Measurements from ENCODE around the gene WARS2.
A peak's percentile ranks its signal among the peaks of the same experiment; 100 is the strongest.
"Not testable (repeated sequence)": the region's sequence is repeated elsewhere in the genome, so short reads cannot be mapped to it uniquely, and the experiment has no call there.

Gene WARS2

DNA sequence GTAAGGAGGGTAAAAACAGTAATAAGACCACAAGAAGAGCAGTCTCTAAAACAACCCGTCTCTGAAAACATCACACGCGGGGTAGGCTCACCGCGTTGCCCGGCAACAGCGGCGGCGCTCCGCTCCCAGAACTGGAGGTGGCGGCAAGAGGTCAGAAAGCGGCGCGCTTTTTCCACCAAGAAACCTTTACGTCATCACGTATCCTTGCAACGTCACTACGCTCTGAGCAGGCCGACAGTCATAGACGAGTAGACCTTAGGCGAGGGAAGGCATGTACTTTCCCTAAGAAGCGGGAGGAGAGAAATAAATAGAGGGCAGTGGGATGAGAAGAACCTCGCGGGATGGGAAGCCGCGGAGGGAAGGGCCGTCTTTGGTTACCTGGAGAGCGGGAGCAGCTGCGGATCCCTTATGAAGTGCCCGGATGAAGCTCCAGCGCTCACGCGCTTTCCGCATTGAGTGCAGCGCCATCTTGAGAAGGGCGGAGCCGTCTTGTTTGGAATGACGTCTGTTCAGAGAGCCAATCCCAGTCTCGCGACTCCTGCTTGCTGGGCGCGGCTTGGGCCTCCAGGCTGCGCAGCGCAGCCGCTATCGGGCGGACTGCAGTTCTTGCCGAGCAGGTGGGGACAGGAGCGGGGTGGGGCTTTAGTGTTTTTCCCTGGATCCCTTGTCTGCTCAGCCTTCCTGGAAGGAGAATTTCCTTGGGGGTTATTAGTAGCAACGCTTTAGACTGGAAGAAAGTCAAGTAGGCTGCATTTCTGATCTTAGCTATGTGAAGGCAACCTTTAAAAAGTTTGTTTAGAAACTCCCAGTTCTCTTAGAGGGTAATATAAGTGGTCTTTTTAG is at the start of gene WARS2:
TSS of gene WARS2 (minus strand) at position 477 of the 843 bp plus-strand sequence. CDS start at position 468, 9 bp downstream.
- peak; percentile 93 for DNase-seq

DNA sequence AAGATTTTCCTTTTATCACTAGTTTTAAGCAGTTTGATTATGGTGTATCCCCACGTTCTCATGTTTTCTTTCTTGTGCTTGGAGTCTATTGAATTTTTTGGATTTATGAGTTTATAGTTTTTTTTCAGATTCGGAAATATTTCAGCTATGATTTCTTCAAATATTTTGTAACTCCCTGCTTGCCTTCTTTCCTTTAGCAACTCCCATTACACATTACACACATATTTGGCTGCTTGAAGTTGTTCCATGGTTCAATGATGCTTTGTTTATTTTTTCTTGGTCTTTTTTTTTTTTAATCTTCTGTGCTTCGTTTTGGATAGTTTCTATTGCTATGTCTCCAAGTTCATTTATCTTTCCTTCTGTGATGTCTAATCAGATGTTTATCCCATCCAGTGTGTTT is 48.5 kb upstream of the WARS2 start:
- no peak for DNase-seq

DNA sequence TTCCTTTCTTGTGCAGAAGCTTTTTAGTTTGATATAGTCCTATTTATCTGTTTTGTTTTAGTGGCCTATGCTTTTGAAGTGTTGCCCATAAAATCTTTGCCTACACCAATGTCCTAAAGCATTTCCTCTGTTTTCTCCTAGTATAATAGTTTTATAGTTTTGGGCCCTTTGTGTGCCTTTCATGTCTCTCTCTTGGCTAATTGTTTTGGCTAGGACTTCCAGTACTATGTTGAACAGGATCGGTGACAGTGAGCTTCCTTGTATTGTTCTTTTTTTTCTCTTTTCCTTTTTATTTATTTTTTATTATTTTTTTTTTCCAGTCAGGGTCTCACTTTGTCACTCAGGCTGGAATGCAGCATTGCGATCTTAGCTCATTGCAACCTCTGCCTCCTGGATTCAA is 47.0 kb upstream of the WARS2 start:
- DNase-seq = no peak

DNA sequence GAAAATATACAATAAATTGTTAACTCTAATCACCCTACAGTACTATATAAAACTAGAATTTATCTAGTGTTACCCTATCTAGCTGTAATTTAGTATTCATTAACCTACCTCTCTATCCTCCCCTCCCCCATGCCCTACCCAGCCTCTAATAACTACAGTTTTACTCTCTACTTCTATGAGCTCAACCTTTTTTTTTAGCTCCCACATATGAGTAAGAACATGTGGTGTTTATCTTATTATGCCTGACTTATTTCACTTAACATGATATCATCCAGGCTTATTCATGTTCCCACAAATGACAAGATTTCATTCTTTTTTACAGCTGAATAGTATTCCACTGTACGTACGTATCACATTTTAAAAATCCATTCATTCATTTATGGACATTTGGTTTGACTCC is 46.0 kb upstream of the WARS2 start:
- no peak for DNase-seq

DNA sequence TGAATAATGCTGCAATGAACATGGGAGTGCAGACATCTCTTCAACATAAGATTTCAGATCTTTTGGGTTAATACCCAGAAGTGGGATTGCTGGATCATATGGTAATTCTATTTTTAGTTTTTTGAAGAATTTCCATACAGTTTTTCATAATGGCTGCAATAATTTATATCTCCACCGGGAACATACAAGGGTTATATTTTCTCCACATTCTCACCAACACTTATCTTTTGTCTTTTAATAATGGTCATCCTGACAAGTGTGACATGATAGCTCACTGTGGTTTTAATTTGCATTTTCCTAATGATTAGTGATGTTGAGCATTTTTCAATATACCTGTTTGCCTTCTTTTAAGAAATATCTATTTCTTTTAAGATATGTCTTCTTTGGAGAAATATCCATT is 44.5 kb upstream of the WARS2 start:
- no peak for DNase-seq

DNA sequence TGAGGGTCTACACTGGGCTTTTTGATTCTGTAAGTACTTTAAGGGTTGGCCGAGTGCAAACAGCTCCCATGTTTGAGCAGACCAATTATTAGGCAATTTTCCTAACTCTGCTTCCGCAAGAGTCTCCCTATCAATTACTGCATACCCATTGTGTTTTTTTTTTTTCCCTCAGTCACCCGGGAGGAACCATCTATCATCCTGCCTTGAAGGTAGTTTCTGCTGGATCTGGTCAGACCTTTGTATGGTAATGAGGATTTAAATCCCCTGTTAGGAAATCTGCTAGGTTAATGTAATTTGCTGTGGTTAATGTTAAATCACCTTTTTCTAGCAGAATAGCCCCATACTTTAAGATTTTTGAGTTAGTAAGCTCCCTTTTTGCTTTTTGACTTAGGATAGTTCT is 40.8 kb upstream of the WARS2 start:
- no peak for DNase-seq

DNA sequence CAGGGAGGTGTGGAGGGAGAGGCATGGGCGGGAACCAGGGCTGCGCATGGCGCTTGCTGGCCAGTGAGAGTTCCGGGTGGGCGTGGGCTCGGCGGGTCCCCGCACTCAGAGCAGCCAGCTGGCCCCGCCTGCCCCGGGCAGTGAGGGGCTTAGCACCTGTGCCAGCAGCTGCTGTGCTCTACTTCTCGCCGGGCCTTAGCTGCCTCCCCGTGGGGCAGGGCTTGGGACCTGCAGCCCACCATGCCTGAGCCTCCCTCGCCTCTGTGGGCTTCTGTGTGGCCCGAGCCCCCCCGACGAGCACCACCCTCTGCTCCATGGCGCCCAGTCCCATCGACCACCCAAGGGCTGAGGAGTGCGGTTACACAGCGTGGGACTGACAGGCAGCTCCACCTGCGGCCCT is 38.6 kb upstream of the WARS2 start:
- DNase-seq = no peak

DNA sequence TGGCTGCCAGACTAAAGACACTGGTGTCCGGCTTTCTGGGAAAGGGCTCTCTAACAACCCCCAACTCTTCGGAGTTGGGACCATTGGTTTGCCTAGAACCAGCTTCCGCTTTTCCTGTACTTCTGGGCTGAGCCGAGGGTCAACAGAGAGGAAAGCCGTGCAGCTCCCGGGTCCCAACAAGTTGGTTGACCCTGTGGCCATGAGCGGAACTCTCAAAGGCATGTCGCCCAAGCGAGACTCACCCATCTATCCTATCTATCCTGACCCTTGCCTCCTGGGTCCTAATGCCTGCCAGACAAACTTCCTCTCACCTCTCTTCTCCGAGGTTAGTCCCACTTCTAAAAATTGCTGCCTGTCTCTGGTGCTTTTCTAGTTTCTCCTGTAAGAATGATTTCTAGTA is 32.5 kb upstream of the WARS2 start:
- DNase-seq = not testable (repeated sequence)

DNA sequence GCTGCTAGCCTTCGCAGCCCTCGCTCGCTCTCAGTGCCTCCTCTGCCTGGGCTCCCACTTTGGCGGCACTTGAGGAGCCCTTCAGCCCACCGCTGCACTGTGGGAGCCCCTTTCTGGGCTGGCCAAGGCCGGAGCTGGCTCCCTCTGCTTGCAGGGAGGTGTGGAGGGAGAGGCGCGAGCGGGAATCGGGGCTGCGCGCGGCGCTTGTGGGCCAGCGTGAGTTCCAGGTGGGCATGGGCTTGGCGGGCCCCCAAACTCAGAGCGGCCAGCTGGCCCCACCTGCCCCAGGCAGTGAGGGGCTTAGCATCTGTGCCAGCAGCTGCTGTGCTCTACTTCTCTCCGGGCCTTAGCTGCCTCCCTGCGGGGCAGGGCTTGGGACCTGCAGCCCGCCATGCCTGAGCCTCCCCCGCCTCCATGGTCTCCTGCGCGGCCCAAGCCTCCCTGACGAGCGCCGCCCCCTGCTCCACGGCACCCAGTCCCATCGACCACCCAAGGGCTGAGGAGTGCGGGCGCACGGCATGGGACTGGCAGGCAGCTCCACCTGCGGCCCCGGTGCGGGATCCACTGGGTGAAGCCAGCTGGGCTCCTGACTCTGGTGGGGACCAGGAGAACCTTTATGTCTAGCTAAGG is 31.0 kb upstream of the WARS2 start:
- DNase-seq = not testable (repeated sequence)

DNA sequence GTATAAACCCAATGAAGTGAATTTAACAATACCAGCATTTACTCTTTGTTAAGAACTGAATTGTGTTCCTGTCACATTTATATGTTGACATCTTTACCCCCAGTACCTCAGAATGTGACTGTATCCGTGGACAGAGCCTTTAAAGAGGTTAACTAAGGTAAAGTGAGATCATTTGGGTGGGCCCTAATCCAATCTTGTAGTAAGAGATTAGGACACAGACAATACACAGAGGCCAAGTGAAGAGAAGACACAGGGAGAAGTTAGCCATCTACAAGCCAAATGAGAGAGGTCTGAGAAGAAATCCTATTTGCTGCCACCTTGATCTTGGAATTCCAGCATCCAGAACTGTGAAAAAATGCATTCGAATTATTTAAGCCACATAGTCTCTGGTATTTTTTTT is 22.9 kb upstream of the WARS2 start:
- DNase-seq = no peak

DNA sequence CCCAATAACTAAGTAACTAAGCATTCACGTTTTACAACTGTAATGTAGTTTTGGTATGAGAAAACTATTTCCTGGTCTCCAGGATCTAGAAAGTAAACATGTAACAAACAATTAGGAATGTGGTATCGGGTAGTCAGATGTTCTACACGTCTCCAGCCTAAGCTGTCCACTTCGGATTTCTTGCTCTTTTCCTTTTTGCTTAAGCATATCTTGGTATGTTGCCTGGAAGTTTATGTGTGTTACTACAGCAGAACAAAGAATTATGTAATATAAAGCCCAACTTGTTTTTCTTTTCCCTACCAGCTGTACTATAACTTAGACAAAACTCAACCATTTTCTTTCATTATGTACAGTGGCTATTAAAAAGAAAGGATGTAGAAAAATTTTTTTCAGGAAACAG is 20.4 kb upstream of the WARS2 start:
- DNase-seq = no peak

DNA sequence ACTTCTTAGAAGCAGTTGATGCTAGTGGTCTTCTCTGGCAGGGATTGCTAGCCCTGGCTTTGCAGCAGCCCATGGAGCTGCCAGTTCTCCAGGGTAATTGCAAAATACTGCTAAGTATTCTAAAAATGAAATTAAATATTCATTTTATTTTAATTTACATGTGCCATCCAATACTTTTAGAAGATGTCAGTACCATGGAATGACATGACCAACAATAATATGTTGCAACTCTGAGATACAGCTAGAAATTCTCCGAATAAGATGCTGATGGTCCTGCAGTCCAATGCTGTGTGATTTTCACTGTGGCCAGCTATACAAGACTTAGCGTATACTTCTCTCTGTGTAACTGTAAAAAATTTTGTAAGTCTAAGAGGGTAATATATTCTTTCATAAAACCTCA is 20.0 kb upstream of the WARS2 start:
- no peak for DNase-seq

DNA sequence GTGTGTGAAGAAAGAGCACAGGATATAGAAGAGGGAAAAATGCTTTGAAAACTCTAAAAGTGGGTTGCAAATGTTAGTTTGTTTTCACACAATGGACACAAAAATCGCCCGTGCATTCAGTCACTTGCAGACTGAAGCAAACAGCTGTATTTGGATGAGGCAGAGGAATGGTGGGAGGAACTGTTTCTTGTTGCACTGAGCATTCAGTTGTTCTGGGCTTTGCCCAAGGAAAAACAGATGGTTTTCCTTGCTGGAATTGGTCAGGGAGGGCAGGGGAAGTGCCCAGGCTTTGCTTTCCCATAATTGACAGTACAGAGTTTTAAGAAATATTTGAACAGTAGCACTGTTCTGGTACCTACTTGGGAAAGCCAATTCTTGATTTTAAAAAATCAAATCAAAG is 19.5 kb upstream of the WARS2 start:
- no peak for DNase-seq

DNA sequence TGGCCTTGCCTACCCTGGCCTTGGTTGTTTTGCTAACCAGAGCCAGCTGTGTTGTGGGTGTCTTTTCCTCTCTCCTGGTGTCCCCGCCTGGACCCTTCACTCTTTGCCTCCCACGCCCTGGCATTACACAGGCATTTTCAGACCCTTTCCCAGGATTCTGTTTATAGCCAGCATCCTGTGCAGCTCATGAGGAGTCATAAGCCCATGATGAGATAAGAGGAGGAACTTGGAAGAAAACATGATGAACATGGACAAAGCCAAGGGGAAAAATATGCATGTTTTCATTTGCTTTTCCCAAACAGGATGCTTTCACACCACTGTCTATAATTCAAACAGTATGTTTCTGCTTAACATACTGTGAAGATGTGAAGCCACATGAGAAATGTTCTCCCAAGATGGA is 18.7 kb upstream of the WARS2 start:
- no peak for DNase-seq

DNA sequence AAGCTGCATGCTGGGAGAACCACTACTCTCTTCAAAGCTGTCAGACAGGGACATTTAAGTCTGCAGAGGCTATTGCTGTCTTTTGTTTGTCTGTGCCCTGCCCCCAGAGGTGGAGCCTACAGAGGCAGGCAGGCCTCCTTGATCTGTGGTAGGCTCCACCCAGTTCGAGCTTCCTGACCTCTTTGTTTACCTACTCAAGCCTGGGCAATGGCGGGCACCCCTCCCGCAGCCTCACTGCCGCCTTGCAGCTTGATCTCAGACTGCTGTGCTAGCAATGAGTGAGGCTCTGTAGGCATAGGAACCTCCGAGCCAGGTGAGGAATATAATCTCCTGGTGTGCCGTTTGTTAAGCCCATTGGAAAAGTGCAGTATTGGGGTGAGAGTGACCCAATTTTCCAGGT is 16.3 kb upstream of the WARS2 start:
- not testable (repeated sequence) for DNase-seq

DNA sequence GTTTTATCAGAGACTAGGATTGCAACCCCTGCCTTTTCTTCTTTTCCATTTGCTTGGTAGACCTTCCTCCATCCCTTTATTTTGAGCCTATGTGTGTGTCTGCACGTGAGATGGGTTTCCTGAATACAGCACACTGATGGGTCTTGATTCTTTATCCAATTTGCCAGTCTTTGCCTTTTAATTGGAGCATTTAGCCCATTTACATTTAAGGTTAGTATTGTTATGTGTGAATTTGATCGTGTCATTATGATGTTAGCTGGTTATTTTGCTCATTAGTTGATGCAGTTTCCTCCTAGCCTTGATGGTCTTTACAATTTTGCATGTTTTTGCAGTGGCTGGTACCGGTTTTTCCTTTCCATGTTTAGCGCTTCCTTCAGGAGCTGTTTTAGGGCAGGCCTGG is 14.6 kb upstream of the WARS2 start:
- not testable (repeated sequence) for DNase-seq

DNA sequence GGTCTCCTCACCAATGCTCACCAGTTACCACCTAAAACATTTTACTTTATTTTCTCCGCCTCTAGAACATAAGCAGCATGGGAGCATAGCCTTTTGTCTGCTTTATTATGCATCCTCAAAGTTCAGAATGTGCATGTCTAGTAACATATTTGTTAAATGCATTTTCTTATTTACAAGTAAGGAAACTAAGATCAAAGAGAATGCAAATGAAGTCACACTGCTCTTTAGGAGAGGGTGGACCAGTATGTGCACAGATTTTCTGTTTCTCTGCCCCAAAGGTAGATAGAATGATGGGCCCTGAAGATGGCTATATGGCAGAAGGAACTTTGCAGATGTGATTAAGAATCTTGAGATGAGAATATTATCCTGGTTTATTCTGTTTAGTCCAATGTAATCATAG is 9.7 kb upstream of the WARS2 start:
- DNase-seq = no peak

DNA sequence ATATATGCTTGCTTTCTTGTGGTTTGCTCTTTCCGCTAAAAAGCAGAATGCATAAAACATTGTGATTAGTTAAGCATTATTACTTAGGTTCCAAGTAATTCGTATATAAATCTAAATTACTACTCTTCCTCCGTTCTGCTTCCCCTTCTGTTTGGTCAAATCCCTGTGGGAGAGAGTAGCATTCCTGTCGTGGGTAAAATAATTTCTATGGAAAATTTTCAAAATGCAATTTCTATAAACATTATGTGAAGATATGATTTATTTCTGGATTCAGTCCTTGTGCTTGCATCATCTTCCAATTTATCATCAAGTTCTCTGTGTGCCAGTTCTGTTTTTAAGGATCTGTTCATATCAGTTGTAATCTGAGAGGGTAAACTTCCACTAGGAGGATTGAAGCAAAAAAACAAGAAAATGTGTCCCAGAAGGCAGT is 7.2 kb upstream of the WARS2 start:
- no peak for DNase-seq

DNA sequence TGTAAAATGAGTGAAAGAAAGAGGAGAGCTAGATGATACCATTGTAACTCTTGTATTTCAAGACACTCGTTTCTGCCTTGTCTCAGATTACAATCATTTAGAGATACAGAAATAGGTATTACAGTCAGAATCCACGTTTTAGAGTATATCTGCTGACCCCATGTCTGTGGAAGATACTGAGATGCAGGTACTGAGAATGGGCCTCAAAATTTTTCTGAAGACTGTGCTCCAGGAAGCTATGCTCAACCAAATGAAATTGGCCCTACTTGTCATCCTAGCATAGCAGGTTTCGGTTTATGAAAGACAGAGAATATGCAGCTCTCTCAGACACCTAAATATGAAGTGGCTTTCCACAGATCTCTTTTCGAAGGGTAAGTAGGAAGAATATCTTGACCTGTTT is 6.0 kb upstream of the WARS2 start:
- no peak for DNase-seq

DNA sequence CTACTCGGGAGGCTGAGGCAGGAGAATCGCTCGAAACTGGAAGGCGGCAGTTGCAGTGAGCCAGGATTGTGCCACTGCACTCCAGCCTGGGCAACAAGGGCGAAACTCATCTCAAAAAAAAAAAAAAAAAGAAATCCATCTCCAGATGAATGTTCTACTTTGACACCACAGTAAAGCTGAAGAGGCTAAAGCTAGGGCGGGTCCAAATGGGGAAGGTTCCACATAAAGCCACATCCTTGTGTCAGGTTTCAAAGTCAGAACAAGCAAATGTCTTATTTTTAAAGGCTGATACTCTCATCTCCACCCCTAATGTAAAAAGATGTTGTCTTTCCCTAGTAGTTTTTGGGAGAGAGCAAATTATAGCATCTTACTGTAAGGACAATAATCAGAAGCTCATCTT is 4.4 kb upstream of the WARS2 start:
- DNase-seq = no peak

DNA sequence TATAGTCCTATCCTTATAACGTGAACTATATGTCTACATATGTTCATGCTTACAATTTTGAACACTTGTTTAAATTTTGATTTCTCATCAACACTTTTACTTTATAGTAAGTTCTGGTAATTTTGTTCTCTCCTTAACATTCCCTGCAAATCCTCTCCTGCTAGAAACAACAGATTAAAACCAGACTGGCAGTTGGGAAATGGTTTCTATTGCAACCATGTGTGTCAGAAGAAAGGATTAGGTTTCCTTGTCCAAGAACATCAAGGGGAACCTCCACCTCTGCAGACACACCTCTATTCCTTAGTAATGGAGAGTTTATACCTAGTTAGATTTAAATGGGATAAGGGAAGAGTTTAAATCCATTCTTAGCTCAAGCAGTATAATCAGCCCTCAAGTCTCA is 3.3 kb upstream of the WARS2 start:
- no peak for DNase-seq

DNA sequence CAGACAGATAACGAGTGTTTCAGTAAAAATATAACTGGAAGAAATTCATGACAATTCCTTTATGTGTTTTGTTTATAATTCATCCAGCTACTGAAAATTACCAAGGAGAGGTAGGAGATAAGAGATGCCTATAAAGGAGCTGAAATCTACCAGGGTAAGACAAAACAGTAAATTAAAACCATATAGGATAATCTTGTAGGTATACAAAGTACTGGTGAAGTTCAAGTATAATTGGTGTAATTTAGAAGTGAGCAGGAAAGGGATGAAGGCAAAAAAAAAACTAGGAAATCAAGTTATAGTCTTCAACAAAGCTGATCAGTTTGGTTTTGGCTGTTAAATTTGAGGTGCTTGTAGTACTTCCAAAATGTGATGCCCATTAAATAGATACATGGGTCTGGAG is 1.2 kb upstream of the WARS2 start:
- no peak for DNase-seq

DNA sequence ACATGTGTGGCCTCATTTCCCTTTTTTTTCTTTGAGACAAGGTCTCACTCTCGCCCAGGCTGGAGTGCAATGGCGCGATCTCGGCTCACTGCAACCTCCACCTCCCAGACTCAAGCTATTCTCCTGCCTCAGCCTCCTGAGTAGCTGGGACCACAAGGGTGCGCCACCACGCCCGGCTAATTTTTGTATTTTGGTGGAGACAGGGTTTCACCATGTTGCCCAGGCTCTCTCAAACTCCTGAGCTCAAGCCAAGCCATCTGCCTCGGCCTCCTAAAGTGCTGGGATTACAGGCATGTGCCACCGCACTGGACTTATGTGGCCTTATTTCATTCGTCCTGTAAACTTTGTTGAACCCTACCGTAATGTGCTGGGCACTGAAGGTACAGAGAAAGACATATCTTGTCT is 569 bp upstream of the WARS2 start:
- DNase-seq = peak; percentile 41

DNA sequence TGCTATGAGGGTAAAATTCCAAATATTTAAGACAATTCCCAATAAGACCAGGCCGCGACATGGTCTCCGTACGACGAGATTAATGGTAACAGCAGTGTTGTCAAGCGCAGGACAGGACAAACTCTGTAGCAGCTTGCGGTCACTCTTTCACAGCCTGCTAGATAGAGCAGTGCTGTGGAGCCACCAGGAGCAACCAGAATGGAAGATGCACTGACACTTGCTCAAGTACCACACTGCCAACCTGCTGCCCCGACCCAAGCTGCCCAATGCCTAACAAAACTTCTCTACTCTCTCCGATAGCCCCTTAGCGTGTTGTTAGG is 636 bp downstream of the WARS2 start:
- DNase-seq = no peak

DNA sequence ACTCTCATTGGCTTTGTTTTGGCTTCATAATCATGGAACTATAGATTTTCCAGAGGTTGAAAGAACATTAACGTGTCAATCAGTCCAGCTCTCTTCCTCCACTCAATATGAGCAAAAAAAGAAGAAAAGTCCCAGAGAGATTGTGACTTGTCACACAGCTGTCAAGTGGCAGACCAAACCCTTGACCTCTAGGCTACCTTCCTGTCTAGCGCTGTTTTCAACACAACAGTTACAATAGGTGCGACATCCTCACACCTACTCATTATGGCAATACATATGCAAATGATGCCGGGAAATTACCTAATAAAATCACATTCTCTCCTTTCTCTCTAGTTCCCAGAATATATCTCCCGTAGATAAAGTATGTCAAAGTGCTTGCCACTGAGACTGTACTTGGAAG is 1.1 kb downstream of the WARS2 start:
- DNase-seq = peak; percentile 25

Data from activated naive CD4-positive, alpha-beta T cell treated with Interleukin-2 at 50 U/mL for 16 hours (primary cell).